ENCODE data around the gene AQP3.
"Not testable (repeated sequence)": the region's sequence is repeated elsewhere in the genome, so short reads cannot be mapped to it uniquely, and the experiment has no call there.

Gene AQP3

GRCh38 chr9:33446946-33447798, at the start of gene AQP3:
Gene AQP3 (minus strand): TSS chr9:33447593. CDS start chr9:33447530, 63 bp downstream.
- H3K4me1 Mint-ChIP-seq (ENCODE audit: low read depth), result peaks cover 58% of the 10 kb centered on the region
- H3K4me3 Mint-ChIP-seq, result peak within 1 kb of the TSS; percentile 89
- H3K9me3 Mint-ChIP-seq (ENCODE audit: low read depth), result no peaks in the 10 kb centered on the region

GRCh38 chr9:33493819-33494218, 46.4 kb upstream of the AQP3 start:
- H3K27me3 Mint-ChIP-seq; H3K36me3 Mint-ChIP-seq; H3K4me1 Mint-ChIP-seq (ENCODE audit: low read depth); H3K4me3 Mint-ChIP-seq; H3K27ac Mint-ChIP-seq; H3K9me3 Mint-ChIP-seq (ENCODE audit: low read depth): not testable (repeated sequence)

More at GRCh38 chr9:33446946-33447798, at the start of gene AQP3:
- no peaks in the 10 kb centered on the region for H3K27me3 Mint-ChIP-seq
- peaks cover 2% of the 10 kb centered on the region for H3K36me3 Mint-ChIP-seq
- peak within 1 kb of the TSS; percentile 96 for H3K27ac Mint-ChIP-seq

- no peak overlapping the region for H3K27ac Mint-ChIP-seq
- no peaks in the 10 kb centered on the region for H3K36me3 Mint-ChIP-seq
- H3K4me1 Mint-ChIP-seq (ENCODE audit: low read depth), result no peaks in the 10 kb centered on the region
- no peak overlapping the region for H3K4me3 Mint-ChIP-seq
- peaks cover 4% of the 10 kb centered on the region for H3K27me3 Mint-ChIP-seq
- H3K9me3 Mint-ChIP-seq (ENCODE audit: low read depth), result no peaks in the 10 kb centered on the region
Observed at GRCh38 chr9:33489066-33489465, 41.7 kb upstream of the AQP3 start.

- not testable (repeated sequence) for H3K27ac Mint-ChIP-seq; H3K4me1 Mint-ChIP-seq (ENCODE audit: low read depth); H3K9me3 Mint-ChIP-seq (ENCODE audit: low read depth); H3K4me3 Mint-ChIP-seq; H3K27me3 Mint-ChIP-seq; H3K36me3 Mint-ChIP-seq
Observed at GRCh38 chr9:33485312-33485711, 37.9 kb upstream of the AQP3 start.

DNA sequence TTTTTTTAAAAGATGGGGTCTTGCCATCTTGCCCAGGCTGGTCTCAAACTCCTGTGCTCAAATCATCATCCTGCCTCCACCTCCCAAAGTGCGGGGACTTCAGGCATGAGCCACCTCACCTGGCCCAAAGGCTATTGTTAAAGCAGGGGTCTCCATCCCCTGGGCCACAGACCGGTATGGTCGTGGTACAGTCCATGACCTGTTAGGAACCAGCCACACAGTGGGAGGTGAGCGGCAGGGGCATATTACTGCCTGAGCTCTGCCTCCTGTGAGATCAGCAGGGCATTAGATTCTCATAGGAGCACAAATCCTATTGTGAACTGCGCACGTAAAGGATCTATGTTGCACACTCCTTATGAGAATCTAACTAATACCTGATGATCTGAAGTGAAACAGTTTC, 33.6 kb upstream of the AQP3 start:
- Mint-ChIP-seq H3K4me3 (no peak overlapping the region), H3K36me3 (no peaks in the 10 kb centered on the region), H3K4me1 (ENCODE audit: low read depth) (no peaks in the 10 kb centered on the region), H3K27ac (no peak overlapping the region), H3K9me3 (ENCODE audit: low read depth) (no peaks in the 10 kb centered on the region), H3K27me3 (no peaks in the 10 kb centered on the region)

GRCh38 chr9:33480106-33480505, 32.7 kb upstream of the AQP3 start:
- Mint-ChIP-seq H3K9me3 (ENCODE audit: low read depth) (no peaks in the 10 kb centered on the region), H3K27me3 (no peaks in the 10 kb centered on the region), H3K4me1 (ENCODE audit: low read depth) (no peaks in the 10 kb centered on the region), H3K36me3 (no peaks in the 10 kb centered on the region), H3K27ac (no peak overlapping the region), H3K4me3 (no peak overlapping the region)

GRCh38 chr9:33476503-33476902, 29.1 kb upstream of the AQP3 start:
- Mint-ChIP-seq H3K27me3 (no peaks in the 10 kb centered on the region), H3K27ac (no peak overlapping the region), H3K4me1 (ENCODE audit: low read depth) (peaks cover 15% of the 10 kb centered on the region), H3K9me3 (ENCODE audit: low read depth) (no peaks in the 10 kb centered on the region), H3K4me3 (no peak overlapping the region), H3K36me3 (peaks cover 2% of the 10 kb centered on the region)

- peak overlapping the region; percentile 20 for H3K4me3 Mint-ChIP-seq
- H3K9me3 Mint-ChIP-seq (ENCODE audit: low read depth), result no peaks in the 10 kb centered on the region
- H3K27ac Mint-ChIP-seq, result no peak overlapping the region
- H3K36me3 Mint-ChIP-seq, result peaks cover 4% of the 10 kb centered on the region
- peaks cover 23% of the 10 kb centered on the region for H3K4me1 Mint-ChIP-seq (ENCODE audit: low read depth)
- no peaks in the 10 kb centered on the region for H3K27me3 Mint-ChIP-seq
Observed at GRCh38 chr9:33475357-33475756, 28.0 kb upstream of the AQP3 start.

DNA sequence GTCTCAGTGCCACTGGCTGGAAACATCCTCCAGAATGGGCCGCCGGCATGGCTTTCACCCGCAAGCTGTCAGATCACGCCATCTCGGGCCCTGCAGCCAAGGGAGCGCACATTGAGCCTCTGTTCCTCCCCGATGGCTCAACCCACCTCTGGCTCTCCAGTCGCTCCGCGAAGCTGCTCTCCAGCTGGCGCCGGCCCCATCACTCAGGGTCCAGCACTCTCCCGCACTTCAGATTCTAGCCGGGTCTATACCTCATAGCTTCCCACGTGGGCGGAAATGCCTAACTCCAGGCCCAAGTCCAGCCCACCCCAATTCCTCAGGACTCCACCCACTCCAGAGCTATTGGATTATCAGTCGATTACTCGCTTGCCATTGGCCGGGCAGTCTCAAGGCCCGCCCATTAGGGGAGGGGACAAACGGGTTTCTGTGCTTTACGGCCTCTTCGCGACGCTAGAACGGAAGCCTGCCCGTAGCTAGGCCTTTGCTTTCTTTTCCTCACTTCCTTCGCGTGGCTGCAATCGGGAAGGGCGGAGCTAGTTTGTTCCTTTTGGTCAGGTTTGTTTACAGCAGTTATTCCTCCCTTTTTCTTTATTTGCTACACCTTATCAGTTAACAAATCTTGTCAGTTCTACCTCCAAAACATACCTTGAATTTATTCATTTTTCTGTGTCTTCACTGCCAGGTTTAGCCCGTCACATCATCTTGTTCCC, 26.4 kb upstream of the AQP3 start, which contains the start of gene NOL6:
TSS of gene NOL6 (minus strand) at position 282 of the 710 bp plus-strand sequence. CDS start at position 200, 82 bp downstream.
- Mint-ChIP-seq H3K27ac (peak within 1 kb of the TSS; percentile 99), H3K4me1 (ENCODE audit: low read depth) (peaks cover 29% of the 10 kb centered on the region), H3K36me3 (peaks cover 6% of the 10 kb centered on the region), H3K9me3 (ENCODE audit: low read depth) (no peaks in the 10 kb centered on the region), H3K27me3 (no peaks in the 10 kb centered on the region), H3K4me3 (peak within 1 kb of the TSS; percentile 99)

GRCh38 chr9:33472881-33473615, 25.7 kb upstream of the AQP3 start:
- Mint-ChIP-seq H3K9me3 (ENCODE audit: low read depth) (no peaks in the 10 kb centered on the region), H3K27me3 (no peaks in the 10 kb centered on the region), H3K4me3 (peak overlapping the region; percentile 99), H3K4me1 (ENCODE audit: low read depth) (peaks cover 29% of the 10 kb centered on the region), H3K27ac (peak overlapping the region; percentile 99), H3K36me3 (peaks cover 7% of the 10 kb centered on the region)

DNA sequence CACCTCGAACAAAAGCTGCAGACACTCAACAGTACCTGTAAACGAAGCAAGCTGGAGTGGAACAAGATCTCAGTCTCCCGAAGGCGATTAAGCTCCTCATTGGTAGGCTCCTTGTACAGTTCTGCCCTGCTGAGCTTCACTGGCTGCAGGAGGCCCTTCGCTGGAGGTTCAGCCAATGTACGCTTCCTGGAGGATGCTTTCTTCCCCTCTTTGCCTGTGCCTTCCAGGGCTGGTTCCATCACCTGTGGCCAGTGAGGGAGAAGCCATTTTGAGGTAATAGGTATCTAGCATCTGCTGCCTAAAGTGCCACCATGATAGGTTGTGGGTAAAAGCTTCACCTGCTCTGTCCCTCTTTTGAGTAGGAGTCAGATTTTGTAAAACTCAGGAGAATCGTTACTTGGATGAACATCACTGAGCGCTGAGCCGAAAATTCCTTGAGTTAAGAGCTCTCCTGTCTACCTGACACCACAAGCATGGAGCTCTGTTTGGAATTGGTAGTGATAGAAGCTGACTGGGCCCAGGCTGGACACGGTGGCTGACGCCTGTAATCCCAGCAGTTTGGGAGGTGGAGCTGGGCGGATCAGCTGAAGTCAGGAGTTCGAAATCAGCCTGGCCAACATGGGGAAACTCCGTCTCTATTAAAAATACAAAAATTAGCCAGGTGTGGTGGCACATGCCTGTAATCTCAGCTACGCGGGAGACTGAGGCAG, 24.9 kb upstream of the AQP3 start:
- Mint-ChIP-seq H3K4me3 (peak overlapping the region; percentile 99), H3K9me3 (ENCODE audit: low read depth) (no peaks in the 10 kb centered on the region), H3K36me3 (peaks cover 8% of the 10 kb centered on the region), H3K4me1 (ENCODE audit: low read depth) (peaks cover 29% of the 10 kb centered on the region), H3K27me3 (no peaks in the 10 kb centered on the region), H3K27ac (no peak overlapping the region)

GRCh38 chr9:33471361-33471760, 24.0 kb upstream of the AQP3 start:
- H3K27me3 Mint-ChIP-seq, result no peaks in the 10 kb centered on the region
- H3K36me3 Mint-ChIP-seq, result peaks cover 8% of the 10 kb centered on the region
- no peaks in the 10 kb centered on the region for H3K9me3 Mint-ChIP-seq (ENCODE audit: low read depth)
- H3K4me1 Mint-ChIP-seq (ENCODE audit: low read depth), result peaks cover 29% of the 10 kb centered on the region
- H3K27ac Mint-ChIP-seq, result peak overlapping the region; percentile 30
- H3K4me3 Mint-ChIP-seq, result peak overlapping the region; percentile 99

- Mint-ChIP-seq H3K4me1 (ENCODE audit: low read depth) (peaks cover 29% of the 10 kb centered on the region), H3K27me3 (no peaks in the 10 kb centered on the region), H3K4me3 (no peak overlapping the region), H3K9me3 (ENCODE audit: low read depth) (no peaks in the 10 kb centered on the region), H3K36me3 (peaks cover 8% of the 10 kb centered on the region), H3K27ac (no peak overlapping the region)
Observed at GRCh38 chr9:33469891-33470290, 22.5 kb upstream of the AQP3 start.

DNA sequence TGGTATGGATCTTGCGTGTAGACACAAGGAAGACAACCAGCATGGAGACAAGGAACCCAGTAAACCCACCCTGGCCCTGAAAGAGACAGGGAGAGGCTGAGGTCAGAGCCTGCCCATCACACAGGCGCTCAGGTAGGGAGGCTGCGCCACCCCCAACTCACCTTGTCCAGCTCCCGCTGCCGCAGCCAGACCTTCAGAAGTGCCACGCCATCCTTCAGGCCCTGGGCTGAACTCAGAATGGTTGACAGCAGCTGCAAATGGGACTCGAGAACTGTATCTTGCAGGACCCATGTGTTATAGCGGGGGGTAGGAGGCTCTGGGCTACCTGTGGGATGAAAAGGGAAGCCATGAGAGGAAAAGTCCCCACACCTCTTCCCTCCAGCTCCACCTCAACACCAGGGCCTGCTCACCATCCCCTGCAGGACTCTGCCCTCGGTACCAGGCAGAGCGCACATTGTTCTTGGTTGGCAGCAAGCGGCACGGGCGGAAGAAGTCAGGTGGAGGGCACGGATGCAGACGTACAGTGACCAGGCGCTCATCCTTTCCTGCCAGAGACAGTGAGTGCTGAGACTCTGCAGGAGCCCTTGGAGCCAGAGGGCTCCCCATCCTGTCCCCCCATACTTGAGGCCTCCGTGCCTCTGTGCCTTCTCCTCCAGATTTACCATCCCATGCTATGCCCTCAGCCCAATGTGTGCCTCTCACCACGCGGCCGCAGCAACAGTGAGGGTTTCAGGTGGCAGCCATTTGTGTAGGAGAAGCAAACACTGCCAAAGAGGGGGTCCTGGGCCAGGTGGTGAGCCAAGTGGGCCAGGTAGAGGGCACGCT, 21.6 kb upstream of the AQP3 start:
- H3K4me1 Mint-ChIP-seq (ENCODE audit: low read depth), result peaks cover 26% of the 10 kb centered on the region
- H3K36me3 Mint-ChIP-seq, result peaks cover 8% of the 10 kb centered on the region

More for the DNA sequence above, 21.6 kb upstream of the AQP3 start:
- no peak overlapping the region for H3K27ac Mint-ChIP-seq
- H3K27me3 Mint-ChIP-seq, result no peaks in the 10 kb centered on the region
- H3K4me3 Mint-ChIP-seq, result no peak overlapping the region
- H3K9me3 Mint-ChIP-seq (ENCODE audit: low read depth), result no peaks in the 10 kb centered on the region

Data from activated naive CD8-positive, alpha-beta T cell (primary cell).